Lung (tissue), 12 donors: ENCODE results near the gene ANO2. TPM values are rescaled to one million over a fixed set of nuclear protein-coding genes. Genes with fewer than 3 reads are reported as not detected.

Source experiments
- ATAC-seq: fragments of 200-7000 bp; cut with Tn5 transposase; one replicate; pipeline ENCODE4 v1.9.1; 2020; ENCODE audit warnings: moderate number of reproducible peaks; ENCODE audit not compliant: insufficient read depth, low FRiP score
- DNase-seq, 3 donors: peaks; one replicate each; pipeline ENCODE4 v3.0.0-alpha.2; 2013 to 2017
- H3K27ac ChIP-seq, 2 donors: one replicate each; pipeline ENCODE4 v1.5.1; 2013; ENCODE audit warnings: mild to moderate bottlenecking in 2 of 2, moderate library complexity in 2 of 2, control low read depth in 1 of 2, inconsistent platforms in 1 of 2, low read depth in 1 of 2, low read length in 1 of 2
- H3K27me3 ChIP-seq, 3 donors: one replicate each; pipeline ENCODE4 v1.5.1; 2013; ENCODE audit warnings: low read length in 2 of 3; ENCODE audit not compliant: control insufficient read depth in 3 of 3, insufficient read depth in 3 of 3
- H3K36me3 ChIP-seq, 4 donors: one replicate each; pipeline ENCODE4 v1.5.1; 2013; ENCODE audit warnings: low read length in 4 of 4, mild to moderate bottlenecking in 1 of 4, moderate library complexity in 1 of 4; ENCODE audit not compliant: control insufficient read depth in 4 of 4, insufficient read depth in 4 of 4
- H3K4me1 ChIP-seq, 5 donors: one replicate each; pipeline ENCODE4 v1.5.1; 2013; ENCODE audit warnings: low read length in 5 of 5, mild to moderate bottlenecking in 2 of 5, moderate library complexity in 1 of 5; ENCODE audit not compliant: control insufficient read depth in 5 of 5, insufficient read depth in 5 of 5
- H3K4me3 ChIP-seq: one replicate; pipeline ENCODE4 v1.5.1; 2013; ENCODE audit warnings: mild to moderate bottlenecking, control low read depth, moderate library complexity
- H3K9ac ChIP-seq, 2 donors: one replicate each; pipeline ENCODE4 v1.5.1; 2013; ENCODE audit warnings: low read length in 2 of 2, control low read depth in 1 of 2; ENCODE audit not compliant: insufficient read depth in 1 of 2
- H3K9me3 ChIP-seq, 4 donors: one replicate each; pipeline ENCODE4 v1.5.1; 2013; ENCODE audit warnings: low read length in 3 of 4, mild to moderate bottlenecking in 1 of 4, moderate library complexity in 1 of 4; ENCODE audit not compliant: control insufficient read depth in 4 of 4, insufficient read depth in 3 of 4
- CTCF ChIP-seq: IDR thresholded peaks from 2 replicates; pipeline ENCODE4 v1.5.1; 2012; ENCODE audit warnings: mild to moderate bottlenecking; ENCODE audit errors: control extremely low read depth, extremely low read depth
- WGBS, 2 donors: extraction: QIAGEN DNeasy Blood & Tissue Kit; methylation state at CpG; one replicate each; pipeline ENCODE4 v1.1.7; 2013; 5-methylcytosine and 5-hydroxymethylcytosine counted together
- polyA plus RNA-seq, 2 donors: library from polyadenylated mRNA; stranded (reverse); fragments of 200-250 nt; gene quantifications; one replicate each; pipeline ENCODE4 v1.2.1, GENCODE V29; 2013
- total RNA-seq, 2 donors: library from RNA; depleted of rRNA in 1 of 2; stranded (reverse); fragments of >200 nt in 1 of 2; gene quantifications; one replicate each; pipeline ENCODE4 v1.2.1, GENCODE V29; 2014 to 2021
- donor health status: control.
- donor health status: control.
- donor health status: Bipolar disorder and iron deficiency.
- donor health status: healthy.
- donor health status: DM: yes; HTN: yes; CAD: no.

Gene ANO2
- total and polyA plus RNA-seq, 4 donors, result 5.9 to 11.3 (median 7.4) TPM

GRCh38 chr12:5611162-5611561 is 333.9 kb downstream of the ANO2 start:
- Histone ChIP-seq H3K27ac (no peak overlapping the region), H3K9ac (no peak overlapping the region), H3K9me3 (no peaks in the 10 kb centered on the region), H3K4me3 (no peak overlapping the region), H3K36me3 (no peaks in the 10 kb centered on the region), H3K27me3 (no peaks in the 10 kb centered on the region), H3K4me1 (no peaks in the 10 kb centered on the region)
- DNase-seq (no peak), ATAC-seq (no peak)
- TF ChIP-seq CTCF, result no peak
- WGBS, 2 donors, result 89 to 90% methylated on average over 5 of the region's 5 CpGs

DNA sequence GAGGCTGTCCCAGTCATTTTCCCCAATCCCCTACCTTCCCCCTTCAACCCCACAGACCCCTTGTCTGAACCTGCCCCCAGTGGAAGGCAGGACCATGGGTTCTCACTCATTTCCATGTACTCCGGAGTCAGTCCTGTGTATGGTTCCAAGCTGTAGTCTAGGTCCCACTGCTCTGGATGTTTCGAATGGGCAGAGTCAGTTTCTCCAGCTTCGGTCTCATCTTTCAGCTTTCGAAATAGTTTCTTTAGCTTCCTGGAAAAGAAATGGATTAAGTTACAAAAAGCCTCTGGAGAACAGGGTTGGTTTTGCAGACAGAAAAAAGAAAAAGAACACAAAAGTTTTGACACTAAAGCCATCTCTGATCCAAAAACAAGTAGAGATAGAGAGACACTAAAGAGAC is 345.7 kb downstream of the ANO2 start:
- no peak overlapping the region for H3K9ac ChIP-seq
- H3K27ac ChIP-seq, result no peak overlapping the region
- DNase-seq (no peak), ATAC-seq (no peak)
- H3K4me3 ChIP-seq, result no peak overlapping the region
- TF ChIP-seq CTCF, result no peak
- H3K4me1 ChIP-seq, result no peaks in the 10 kb centered on the region
- no peaks in the 10 kb centered on the region for H3K27me3 ChIP-seq
- H3K9me3 ChIP-seq, result no peaks in the 10 kb centered on the region
- 93 to 97% methylated on average over 4 of the region's 4 CpGs for WGBS, 2 donors
- peaks cover 0 to 2% (median 0%) of the 10 kb centered on the region in 4 donors for H3K36me3 ChIP-seq

- H3K9ac ChIP-seq, result no peak overlapping the region
- peaks cover 0 to 3% (median 0%) of the 10 kb centered on the region in 5 donors for H3K4me1 ChIP-seq
- ATAC-seq, result no peak
- H3K36me3 ChIP-seq, result peaks cover 0 to 2% (median 0%) of the 10 kb centered on the region in 4 donors
- no peaks in the 10 kb centered on the region for H3K9me3 ChIP-seq
- no peak for DNase-seq
- H3K27ac ChIP-seq, result no peak overlapping the region
- no peak overlapping the region for H3K4me3 ChIP-seq
- H3K27me3 ChIP-seq, result no peaks in the 10 kb centered on the region
- TF ChIP-seq CTCF, result no peak
Measured at GRCh38 chr12:5593998-5594397, 351.1 kb downstream of the ANO2 start.

DNA sequence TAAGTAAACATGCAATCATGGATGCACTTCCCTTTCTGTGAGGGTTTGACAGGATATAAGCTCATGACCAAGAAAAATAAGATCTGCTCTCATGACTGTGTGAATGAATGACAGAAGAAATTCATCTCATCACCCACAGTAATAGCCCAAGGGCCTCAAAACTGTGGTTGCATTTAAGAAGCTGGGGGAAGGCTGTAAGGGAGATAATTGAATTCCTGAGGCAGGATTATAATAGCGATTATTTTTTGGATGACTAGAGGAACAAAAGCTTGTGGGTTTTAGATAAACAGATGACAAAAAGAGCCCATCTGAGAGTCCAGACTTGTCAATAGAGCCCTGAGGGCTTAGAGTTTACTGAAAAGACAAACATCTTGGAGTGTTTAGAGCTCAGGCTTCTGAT is 352.0 kb downstream of the ANO2 start:
- WGBS, 2 donors, result 71 to 90% methylated on average over 1 of the region's 1 CpG
- H3K36me3 ChIP-seq, result peaks cover 0 to 2% (median 0%) of the 10 kb centered on the region in 4 donors
- no peaks in the 10 kb centered on the region for H3K27me3 ChIP-seq
- H3K4me3 ChIP-seq, result no peak overlapping the region
- no peak for TF ChIP-seq CTCF
- H3K4me1 ChIP-seq, result peaks cover 0 to 11% (median 0%) of the 10 kb centered on the region in 5 donors
- no peaks in the 10 kb centered on the region for H3K9me3 ChIP-seq
- no peak for DNase-seq
- no peak for ATAC-seq
- no peak overlapping the region for H3K9ac ChIP-seq
- no peak overlapping the region for H3K27ac ChIP-seq
